Immature natural killer cell (primary cell): ENCODE results near the gene FGF14. TPM values are rescaled to one million over a fixed set of nuclear protein-coding genes. Genes with fewer than 3 reads are reported as not detected.

Experiments used
- DNase-seq, 3 donors: peaks; one replicate each; pipeline ENCODE4 v3.0.0; 2022; ENCODE audit warnings: mixed read lengths in 1 of 3
- H3K27ac Mint-ChIP-seq, 6 donors: one replicate each; pipeline ENCODE4 v1.8.0; 2020; ENCODE audit warnings: mixed read lengths in 6 of 6, mild to moderate bottlenecking in 5 of 6, inconsistent platforms in 4 of 6, moderate library complexity in 3 of 6
- H3K27me3 Mint-ChIP-seq, 3 donors: one replicate each; pipeline ENCODE4 v1.8.0; 2020 to 2021; ENCODE audit warnings: low read depth in 3 of 3, mild to moderate bottlenecking in 3 of 3, mixed read lengths in 3 of 3, moderate library complexity in 3 of 3, inconsistent platforms in 1 of 3
- H3K36me3 Mint-ChIP-seq, 3 donors: one replicate each; pipeline ENCODE4 v1.8.0; 2020; ENCODE audit warnings: mixed read lengths in 3 of 3, inconsistent platforms in 2 of 3, mild to moderate bottlenecking in 2 of 3
- H3K4me1 Mint-ChIP-seq, 2 donors: one replicate each; pipeline ENCODE4 v1.8.0; 2020; ENCODE audit warnings: inconsistent platforms in 2 of 2, mild to moderate bottlenecking in 2 of 2, mixed read lengths in 2 of 2, moderate library complexity in 1 of 2
- H3K4me3 Mint-ChIP-seq, 5 donors: one replicate each; pipeline ENCODE4 v1.8.0; 2020; ENCODE audit warnings: mild to moderate bottlenecking in 5 of 5, mixed read lengths in 5 of 5, inconsistent platforms in 3 of 5, moderate library complexity in 3 of 5
- H3K9me3 Mint-ChIP-seq, 6 donors: one replicate each; pipeline ENCODE4 v1.8.0; 2020; ENCODE audit warnings: mild to moderate bottlenecking in 6 of 6, mixed read lengths in 6 of 6, inconsistent platforms in 4 of 6, moderate library complexity in 3 of 6
- polyA plus RNA-seq, 3 donors: library from polyadenylated mRNA; unstranded; fragments of 300-500 nt; fragmentation: Illumina TruSeq; gene quantifications; one replicate each; pipeline ENCODE4 v1.2.3, GENCODE V29; 2021

The FGF14 gene
- polyA plus RNA-seq, 3 donors from 2014 or later: not detected

DNA sequence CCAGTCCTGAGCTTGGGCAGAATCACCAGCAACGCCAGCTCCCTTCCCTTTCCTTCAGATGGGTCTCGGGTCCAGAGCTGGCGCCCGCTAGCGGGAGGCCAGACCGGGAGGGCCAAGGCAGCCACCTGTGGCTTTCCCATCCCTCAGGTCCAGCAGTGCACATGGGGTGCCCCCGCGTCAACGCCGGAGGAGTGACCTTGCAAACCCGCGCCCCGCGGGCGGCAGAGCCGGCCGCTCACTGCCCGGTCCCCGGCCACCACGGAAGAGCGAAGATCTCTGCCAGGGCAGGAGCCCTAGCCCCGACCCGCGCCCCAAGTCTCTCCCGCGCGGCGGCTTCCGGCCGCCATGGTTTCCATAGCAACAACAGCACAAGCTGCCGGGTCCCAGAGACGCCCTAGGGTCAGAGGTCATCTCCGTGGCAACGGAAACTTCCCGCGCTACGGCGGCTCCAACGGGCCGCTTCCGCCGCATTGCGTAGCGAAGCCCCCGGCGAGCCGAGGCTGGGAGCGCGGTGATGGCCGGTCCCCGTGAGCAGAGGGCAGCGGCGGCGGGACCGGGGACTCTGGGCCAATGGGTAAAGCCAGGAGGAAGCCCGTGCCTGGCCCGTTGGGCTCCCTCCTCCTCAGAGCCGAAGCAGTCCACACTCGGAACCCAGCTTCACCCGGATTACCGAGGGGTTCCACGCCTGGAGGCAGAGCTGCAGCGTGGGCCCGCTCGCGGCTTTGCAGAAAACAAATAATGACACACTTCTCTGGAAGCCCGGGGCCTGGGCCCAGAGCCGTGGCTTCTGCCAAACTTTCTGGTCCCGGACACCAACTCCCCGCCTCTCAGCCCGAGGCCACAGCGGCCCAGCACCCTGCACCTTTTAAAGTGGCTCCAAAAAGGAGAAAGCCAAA is 7.4 kb downstream of the FGF14 start:
- Mint-ChIP-seq H3K4me3 (peak overlapping the region; percentile 85 to 90 (median 87)), H3K27ac (peak overlapping the region in 5 of 6 donors; percentile 51 to 80 (median 70)), H3K36me3 (peaks cover 0 to 2% (median 0%) of the 10 kb centered on the region in 3 donors), H3K4me1 (peaks cover 8 to 13% of the 10 kb centered on the region in 2 donors), H3K27me3 (peaks cover 6 to 16% (median 11%) of the 10 kb centered on the region in 3 donors), H3K9me3 (no peaks in the 10 kb centered on the region)
- DNase-seq: peak; percentile 89 to 92 (median 92)

DNA sequence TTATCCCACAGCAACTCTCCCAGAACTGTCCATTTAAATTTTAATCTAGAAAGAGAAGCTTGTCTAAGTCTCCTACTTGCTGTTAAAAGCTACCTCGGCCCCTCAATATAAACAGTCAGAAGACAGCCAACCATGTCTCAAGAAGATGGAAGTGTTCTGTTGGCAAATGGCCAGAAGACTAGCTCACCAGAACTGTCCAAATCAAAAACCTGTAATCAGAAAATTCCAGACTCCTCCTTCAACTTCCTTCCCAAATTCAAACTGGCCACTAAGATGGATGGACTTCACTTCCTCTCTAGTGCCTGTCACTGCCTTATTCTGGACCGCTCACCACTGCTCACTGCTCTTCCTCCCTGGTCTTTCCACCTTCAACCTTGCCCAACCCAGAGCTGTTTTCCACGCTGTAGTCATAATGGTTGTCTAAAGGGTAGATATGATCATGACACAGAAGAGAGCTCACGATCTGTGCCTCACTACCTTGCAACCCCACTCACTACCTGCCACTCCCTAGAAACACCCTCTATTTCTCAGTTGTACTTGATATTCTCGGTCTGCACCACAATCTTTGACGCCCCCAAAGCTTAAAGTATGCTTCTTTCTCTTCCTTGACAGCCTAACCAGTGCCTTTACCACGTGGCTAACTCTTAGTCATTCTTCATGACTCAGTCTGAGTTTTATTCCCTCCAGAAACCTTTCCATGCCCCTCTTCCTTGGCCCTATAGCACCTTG is 9.2 kb downstream of the FGF14 start:
- no peaks in the 10 kb centered on the region for H3K9me3 Mint-ChIP-seq
- peak overlapping the region in 2 of 6 donors; percentile 14 to 22 for H3K27ac Mint-ChIP-seq
- H3K4me3 Mint-ChIP-seq: peak overlapping the region in 4 of 5 donors; percentile 0 to 90 (median 54)
- H3K27me3 Mint-ChIP-seq: peaks cover 3 to 16% (median 11%) of the 10 kb centered on the region in 3 donors
- DNase-seq: no peak
- peaks cover 8 to 13% of the 10 kb centered on the region in 2 donors for H3K4me1 Mint-ChIP-seq
- no peaks in the 10 kb centered on the region for H3K36me3 Mint-ChIP-seq

DNA sequence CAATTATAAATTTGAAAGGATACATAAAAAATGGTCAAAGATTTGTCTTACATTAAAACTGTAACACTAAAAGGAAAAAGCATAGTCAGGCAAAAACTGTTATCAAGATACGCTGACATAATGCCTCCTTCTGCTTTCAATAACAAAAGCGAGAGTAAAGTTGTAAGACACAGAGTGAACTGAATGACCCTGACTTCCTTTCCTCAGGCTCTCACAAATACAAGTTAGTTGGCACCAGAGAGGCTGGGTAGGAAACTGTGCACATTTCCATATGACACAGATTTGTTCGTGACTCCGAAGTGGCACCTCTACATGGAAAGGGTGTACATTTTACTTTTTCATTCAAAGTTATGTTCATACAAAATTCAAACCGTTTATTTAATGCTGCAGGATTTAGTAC is 15.4 kb downstream of the FGF14 start:
- no peak overlapping the region for H3K27ac Mint-ChIP-seq
- H3K4me3 Mint-ChIP-seq: no peak overlapping the region
- no peaks in the 10 kb centered on the region for H3K4me1 Mint-ChIP-seq
- H3K9me3 Mint-ChIP-seq: peaks cover 0 to 5% (median 0%) of the 10 kb centered on the region in 6 donors
- no peak for DNase-seq
- H3K27me3 Mint-ChIP-seq: peaks cover 1 to 11% (median 6%) of the 10 kb centered on the region in 3 donors
- no peaks in the 10 kb centered on the region for H3K36me3 Mint-ChIP-seq

DNA sequence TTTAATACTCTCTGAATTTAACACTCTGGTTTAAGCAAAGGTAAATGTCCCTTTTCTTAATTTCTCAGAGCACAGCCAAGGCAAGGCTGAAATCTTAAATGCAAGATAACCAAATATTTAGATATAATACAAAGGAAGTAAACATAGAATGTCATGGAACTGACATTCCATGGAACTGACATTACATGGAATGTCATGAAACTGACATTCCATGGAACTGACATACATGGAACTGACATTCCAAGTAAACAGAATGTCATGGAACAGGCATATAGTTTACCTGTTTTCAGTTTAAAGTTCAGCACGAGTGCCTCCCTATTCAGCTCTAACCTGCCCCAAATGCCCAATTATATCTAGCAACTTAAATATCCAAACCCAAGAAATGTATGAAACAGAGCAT is 21.8 kb downstream of the FGF14 start:
- Mint-ChIP-seq H3K27ac (no peak overlapping the region), H3K36me3 (no peaks in the 10 kb centered on the region), H3K27me3 (peaks cover 1 to 4% (median 1%) of the 10 kb centered on the region in 3 donors), H3K9me3 (peaks cover 0 to 4% (median 0%) of the 10 kb centered on the region in 6 donors), H3K4me1 (no peaks in the 10 kb centered on the region), H3K4me3 (no peak overlapping the region)
- DNase-seq: no peak

DNA sequence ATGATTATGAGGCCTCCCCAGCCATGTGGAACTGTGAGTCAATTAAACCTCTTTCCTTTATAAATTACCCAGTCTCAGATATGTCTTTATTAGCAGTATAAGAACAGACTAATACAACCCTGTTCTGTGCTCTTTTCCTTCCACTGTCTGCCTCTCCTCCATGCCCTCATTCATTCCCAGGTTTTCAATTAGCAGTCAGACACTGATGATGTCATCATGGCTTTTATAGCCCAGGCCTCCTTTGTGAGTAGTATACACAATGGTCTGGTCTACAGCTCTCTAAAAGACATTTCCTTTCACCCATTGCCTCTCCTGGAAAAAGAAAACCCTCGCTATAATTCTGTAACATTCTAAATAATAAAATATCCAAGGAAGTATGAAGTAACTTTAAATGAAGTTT is 25.5 kb downstream of the FGF14 start:
- H3K9me3 Mint-ChIP-seq: peaks cover 0 to 1% (median 0%) of the 10 kb centered on the region in 6 donors
- peaks cover 0 to 4% (median 0%) of the 10 kb centered on the region in 3 donors for H3K27me3 Mint-ChIP-seq
- no peaks in the 10 kb centered on the region for H3K4me1 Mint-ChIP-seq
- H3K27ac Mint-ChIP-seq: no peak overlapping the region
- H3K4me3 Mint-ChIP-seq: no peak overlapping the region
- no peak for DNase-seq
- H3K36me3 Mint-ChIP-seq: no peaks in the 10 kb centered on the region

DNA sequence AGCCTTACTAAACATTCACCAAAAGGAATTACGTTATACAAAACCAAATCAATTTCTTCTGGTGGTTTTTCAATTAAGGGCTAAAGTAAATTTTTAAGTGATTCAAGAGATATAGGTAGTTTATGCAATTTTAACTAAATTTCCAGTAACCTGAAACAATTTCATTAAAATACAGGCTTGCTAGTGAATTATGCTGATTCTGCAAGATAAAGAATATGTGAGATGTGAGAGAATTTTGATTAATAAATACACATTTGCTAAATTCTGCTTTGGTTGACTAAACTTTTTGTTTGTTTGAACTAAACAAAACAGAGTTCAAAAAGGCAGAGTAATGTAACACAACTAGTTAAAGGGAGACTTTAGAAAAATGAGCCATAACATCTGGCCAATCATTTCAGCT is 27.1 kb downstream of the FGF14 start:
- Mint-ChIP-seq H3K27me3 (peaks cover 0 to 4% (median 0%) of the 10 kb centered on the region in 3 donors), H3K9me3 (peaks cover 0 to 1% (median 0%) of the 10 kb centered on the region in 6 donors), H3K4me1 (no peaks in the 10 kb centered on the region), H3K27ac (no peak overlapping the region), H3K36me3 (no peaks in the 10 kb centered on the region), H3K4me3 (no peak overlapping the region)
- DNase-seq: no peak

DNA sequence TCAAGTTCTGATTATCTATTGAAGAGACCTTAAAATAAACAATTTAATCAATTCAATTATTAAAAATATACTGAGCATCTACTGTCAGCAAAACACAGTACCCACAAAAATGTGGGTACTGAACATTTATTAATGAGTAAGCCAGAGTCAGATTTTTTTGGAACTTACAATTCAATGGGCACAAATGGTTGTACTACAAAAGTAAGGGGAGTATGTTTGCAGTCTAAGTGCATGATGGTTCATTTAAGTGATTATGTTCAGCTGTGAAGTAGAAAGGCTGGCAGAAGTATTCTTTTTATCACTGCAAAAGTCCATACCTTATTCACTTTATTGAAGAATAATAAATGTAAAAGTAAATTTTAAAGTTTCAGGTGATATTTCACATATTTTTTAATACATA is 27.6 kb downstream of the FGF14 start:
- peaks cover 0 to 4% (median 0%) of the 10 kb centered on the region in 3 donors for H3K27me3 Mint-ChIP-seq
- no peaks in the 10 kb centered on the region for H3K9me3 Mint-ChIP-seq
- H3K4me1 Mint-ChIP-seq: no peaks in the 10 kb centered on the region
- H3K36me3 Mint-ChIP-seq: no peaks in the 10 kb centered on the region
- no peak overlapping the region for H3K27ac Mint-ChIP-seq
- H3K4me3 Mint-ChIP-seq: no peak overlapping the region
- no peak for DNase-seq

DNA sequence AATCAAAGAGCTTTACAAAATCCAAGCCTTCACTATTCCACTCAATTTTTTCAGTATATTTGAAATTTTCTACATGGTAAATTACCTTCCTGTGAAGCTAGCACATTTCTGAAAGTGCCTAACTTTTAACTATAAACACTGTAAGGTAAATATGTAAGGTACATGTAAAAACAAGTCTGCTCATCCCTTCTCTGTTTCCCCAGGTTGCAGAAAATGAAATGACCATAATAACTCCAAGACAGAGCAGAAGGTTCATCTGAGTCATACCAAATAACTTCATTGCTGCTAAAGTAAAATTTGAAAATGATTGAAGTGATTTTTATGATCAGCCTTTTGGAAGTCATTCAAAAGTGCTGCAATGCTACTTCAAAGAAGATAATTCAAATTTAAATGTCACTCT is 28.6 kb downstream of the FGF14 start:
- H3K4me1 Mint-ChIP-seq: no peaks in the 10 kb centered on the region
- no peaks in the 10 kb centered on the region for H3K36me3 Mint-ChIP-seq
- no peak for DNase-seq
- no peak overlapping the region for H3K4me3 Mint-ChIP-seq
- no peak overlapping the region for H3K27ac Mint-ChIP-seq
- no peaks in the 10 kb centered on the region for H3K9me3 Mint-ChIP-seq
- H3K27me3 Mint-ChIP-seq: peaks cover 0 to 4% (median 0%) of the 10 kb centered on the region in 3 donors

DNA sequence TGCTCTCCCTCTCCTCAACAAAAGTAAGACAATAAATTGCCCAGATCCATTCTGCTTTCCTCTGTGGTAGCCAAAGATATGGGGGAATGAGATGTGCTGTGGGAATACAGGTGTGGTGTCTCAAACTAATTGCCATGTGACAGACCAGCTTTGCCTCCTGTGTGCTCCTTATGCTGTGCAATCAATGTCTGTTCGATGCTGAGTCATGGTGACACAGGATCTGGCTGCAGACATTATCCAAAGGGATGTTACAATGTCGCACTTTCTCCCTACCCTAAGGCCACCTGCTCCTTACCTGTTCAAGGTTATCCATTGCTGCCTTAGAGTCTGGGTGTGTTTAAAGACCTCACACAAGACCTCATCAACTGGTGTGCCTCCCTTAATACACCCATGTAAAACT is 32.5 kb downstream of the FGF14 start:
- DNase-seq: no peak
- Mint-ChIP-seq H3K36me3 (no peaks in the 10 kb centered on the region), H3K27ac (no peak overlapping the region), H3K27me3 (peaks cover 0 to 2% (median 0%) of the 10 kb centered on the region in 3 donors), H3K4me1 (no peaks in the 10 kb centered on the region), H3K4me3 (no peak overlapping the region), H3K9me3 (no peaks in the 10 kb centered on the region)

DNA sequence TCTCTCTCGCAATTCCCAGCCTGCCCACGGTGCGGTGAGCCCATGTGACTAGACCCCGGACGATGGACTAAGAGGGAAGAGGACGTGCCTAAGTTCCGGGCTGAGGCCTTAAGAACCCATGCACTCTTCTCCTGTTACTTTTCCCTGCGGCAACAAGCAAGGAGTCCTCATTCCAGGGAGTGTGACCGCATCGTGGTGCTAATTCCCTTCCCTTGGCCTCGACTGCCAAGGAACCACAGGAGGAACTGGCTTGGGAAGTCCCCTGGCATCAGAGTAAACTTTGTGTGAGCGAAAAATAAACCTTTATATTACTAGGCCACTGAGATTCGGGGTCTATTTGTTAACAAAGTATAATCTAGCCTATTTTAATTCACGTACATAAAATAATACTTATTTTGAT is 34.0 kb downstream of the FGF14 start:
- no peaks in the 10 kb centered on the region for H3K36me3 Mint-ChIP-seq
- H3K9me3 Mint-ChIP-seq: no peaks in the 10 kb centered on the region
- peaks cover 0 to 4% (median 0%) of the 10 kb centered on the region in 3 donors for H3K27me3 Mint-ChIP-seq
- no peak overlapping the region for H3K4me3 Mint-ChIP-seq
- H3K4me1 Mint-ChIP-seq: no peaks in the 10 kb centered on the region
- no peak overlapping the region for H3K27ac Mint-ChIP-seq
- no peak for DNase-seq

DNA sequence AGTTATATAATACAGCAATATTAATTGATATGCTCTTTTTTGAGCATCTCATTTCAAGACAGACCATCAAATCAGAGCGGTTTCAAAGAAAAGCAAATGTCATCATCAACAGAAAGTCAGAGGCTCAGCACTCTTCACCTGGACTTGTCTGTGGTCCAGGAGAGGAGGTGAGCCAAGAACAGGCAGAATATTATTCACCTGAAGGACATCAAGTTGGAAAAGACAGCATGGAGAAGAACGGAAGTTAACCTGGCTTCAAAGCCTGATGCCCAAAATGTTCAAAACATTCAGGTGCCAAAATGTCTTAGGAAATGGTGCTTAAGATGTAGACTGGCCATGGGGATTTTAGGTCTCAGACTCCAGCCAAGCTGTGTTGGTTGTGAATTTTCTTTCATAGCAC is 40.7 kb downstream of the FGF14 start:
- H3K4me3 Mint-ChIP-seq: no peak overlapping the region
- peaks cover 0 to 2% (median 0%) of the 10 kb centered on the region in 6 donors for H3K9me3 Mint-ChIP-seq
- DNase-seq: no peak
- H3K27ac Mint-ChIP-seq: no peak overlapping the region
- H3K4me1 Mint-ChIP-seq: no peaks in the 10 kb centered on the region
- no peaks in the 10 kb centered on the region for H3K36me3 Mint-ChIP-seq
- peaks cover 0 to 4% (median 2%) of the 10 kb centered on the region in 3 donors for H3K27me3 Mint-ChIP-seq

DNA sequence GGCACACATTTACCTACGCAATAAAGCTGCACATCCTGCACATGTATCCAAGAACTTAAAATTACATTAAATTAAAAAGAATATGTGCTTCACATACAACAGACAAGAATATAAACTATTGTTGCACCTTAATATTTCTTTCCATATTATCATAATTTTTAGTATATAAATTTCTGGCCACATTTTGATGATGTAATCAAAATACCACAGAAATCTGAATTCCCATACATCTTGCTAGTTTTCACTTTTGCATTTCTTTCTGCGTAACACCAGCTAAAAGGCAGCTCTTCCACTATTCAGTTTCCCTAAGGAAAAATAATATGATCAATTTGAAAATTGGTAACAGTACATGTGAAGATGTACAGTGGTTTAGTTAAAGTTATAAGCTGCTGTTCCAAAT is 42.6 kb downstream of the FGF14 start:
- peaks cover 0 to 4% (median 2%) of the 10 kb centered on the region in 3 donors for H3K27me3 Mint-ChIP-seq

DNA sequence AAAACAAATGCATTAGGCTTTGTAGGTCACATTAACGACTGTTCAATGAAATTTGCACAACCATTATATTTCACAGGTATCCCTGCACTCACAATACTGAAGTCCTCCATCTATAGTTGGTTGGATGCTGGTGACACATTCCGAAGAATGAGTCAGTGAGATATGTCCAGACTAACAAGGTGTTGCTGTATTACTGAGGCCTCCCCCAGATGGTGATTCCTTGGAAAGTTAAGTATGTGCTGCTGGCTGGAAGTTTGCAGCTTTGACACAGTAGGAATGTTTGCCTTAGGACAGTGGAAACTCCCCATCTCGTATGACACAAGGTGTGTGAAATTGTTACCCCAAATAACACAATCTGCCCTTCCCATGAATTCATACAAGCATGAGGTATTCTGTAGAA is 46.6 kb downstream of the FGF14 start:
- Mint-ChIP-seq H3K4me3 (no peak overlapping the region), H3K27ac (no peak overlapping the region), H3K27me3 (peaks cover 0 to 6% (median 1%) of the 10 kb centered on the region in 3 donors), H3K4me1 (no peaks in the 10 kb centered on the region), H3K9me3 (peaks cover 0 to 2% (median 0%) of the 10 kb centered on the region in 6 donors), H3K36me3 (no peaks in the 10 kb centered on the region)
- DNase-seq: no peak

More for the DNA sequence above, 42.6 kb downstream of the FGF14 start:
- DNase-seq: no peak
- H3K36me3 Mint-ChIP-seq: no peaks in the 10 kb centered on the region
- no peaks in the 10 kb centered on the region for H3K4me1 Mint-ChIP-seq
- H3K9me3 Mint-ChIP-seq: peaks cover 0 to 2% (median 0%) of the 10 kb centered on the region in 6 donors
- no peak overlapping the region for H3K4me3 Mint-ChIP-seq
- no peak overlapping the region for H3K27ac Mint-ChIP-seq

DNA sequence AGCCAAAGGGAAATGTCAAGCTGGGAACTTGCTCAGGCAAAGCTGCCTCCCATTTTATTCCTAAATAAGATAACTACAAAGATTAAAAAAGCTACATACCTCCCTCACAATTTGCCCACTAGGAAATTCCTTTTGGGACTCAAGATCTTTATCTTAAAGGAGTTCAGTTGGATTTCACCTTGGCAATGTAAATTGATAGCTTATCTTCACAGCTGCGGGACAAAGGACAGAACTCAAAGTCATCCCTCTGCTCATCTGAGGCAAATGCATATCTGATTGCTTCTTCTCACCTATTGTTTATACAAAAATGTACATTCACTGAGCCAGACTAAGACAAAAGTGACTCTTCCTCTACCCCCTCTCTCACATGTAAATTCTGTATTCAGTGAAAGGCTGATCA is 47.8 kb downstream of the FGF14 start:
- DNase-seq: no peak
- Mint-ChIP-seq H3K27ac (no peak overlapping the region), H3K4me1 (no peaks in the 10 kb centered on the region)

More for the DNA sequence above, 47.8 kb downstream of the FGF14 start:
- H3K27me3 Mint-ChIP-seq: peaks cover 0 to 6% (median 1%) of the 10 kb centered on the region in 3 donors
- peaks cover 0 to 2% (median 0%) of the 10 kb centered on the region in 6 donors for H3K9me3 Mint-ChIP-seq
- no peak overlapping the region for H3K4me3 Mint-ChIP-seq
- H3K36me3 Mint-ChIP-seq: no peaks in the 10 kb centered on the region
